DND-41 (cell line): ENCODE measurements around the gene DPYD.

Experiments
- ATAC-seq: fragments of 200-7000 bp; cut with Tn5 transposase; 3 replicates; pipeline ENCODE4 v1.9.1; 2021; ENCODE audit warnings: low read depth; ENCODE audit not compliant: insufficient read depth
- DNase-seq: peaks from one replicate; pipeline ENCODE4 v3.0.0-alpha.2; 2020
- H2AFZ ChIP-seq: 2 replicates; pipeline ENCODE4 v1.6.0; 2012; ENCODE audit warnings: low read depth, low read length
- H3K27ac ChIP-seq: 2 replicates; pipeline ENCODE4 v1.5.1; 2012; ENCODE audit warnings: low read length, inconsistent platforms
- H3K27me3 ChIP-seq: fragments of 200-600 bp; sonication (generic); 2 replicates; pipeline ENCODE4 v1.6.0; 2012; ENCODE audit warnings: low read length, mild to moderate bottlenecking, inconsistent platforms; ENCODE audit not compliant: insufficient read depth, poor library complexity
- H3K36me3 ChIP-seq: 2 replicates; pipeline ENCODE4 v1.5.1; 2012; ENCODE audit warnings: low read length, inconsistent platforms; ENCODE audit not compliant: insufficient read depth
- H3K4me1 ChIP-seq: 2 replicates; pipeline ENCODE4 v1.5.1; 2012; ENCODE audit warnings: mild to moderate bottlenecking, low read length; ENCODE audit not compliant: insufficient read depth
- H3K4me2 ChIP-seq: 2 replicates; pipeline ENCODE4 v1.6.0; 2012; ENCODE audit warnings: mild to moderate bottlenecking, moderate library complexity, low read length, inconsistent platforms; ENCODE audit not compliant: insufficient read depth
- H3K4me3 ChIP-seq, 2 experiments: fragments of 200-600 bp in 1 of 2; shearing (Covaris generic) in 1 of 2; 2 replicates each; pipeline ENCODE4 v1.5.1; 2012 to 2016; ENCODE audit warnings: inconsistent platforms in 2 of 2, low read length in 2 of 2, mild to moderate bottlenecking in 2 of 2, low read depth in 1 of 2, moderate library complexity in 1 of 2
- H3K79me2 ChIP-seq: 2 replicates; pipeline ENCODE4 v1.6.0; 2012; ENCODE audit warnings: low read length, inconsistent platforms; ENCODE audit not compliant: insufficient read depth
- H3K9ac ChIP-seq: 2 replicates; pipeline ENCODE4 v1.6.0; 2012; ENCODE audit warnings: low read depth, mild to moderate bottlenecking, inconsistent platforms, low read length, moderate library complexity
- H3K9me3 ChIP-seq: 2 replicates; pipeline ENCODE4 v1.5.1; 2012; ENCODE audit warnings: low read length, moderate library complexity, mild to moderate bottlenecking, inconsistent platforms; ENCODE audit not compliant: insufficient read depth, severe bottlenecking
- H4K20me1 ChIP-seq: 2 replicates; pipeline ENCODE4 v1.6.0; 2012; ENCODE audit warnings: low read length; ENCODE audit not compliant: insufficient read depth
- CTCF ChIP-seq: IDR thresholded peaks from 2 replicates; pipeline ENCODE4 v1.5.1; 2012; ENCODE audit warnings: borderline replicate concordance, low read length, moderate library complexity, mild to moderate bottlenecking; ENCODE audit not compliant: poor library complexity, severe bottlenecking; ENCODE audit errors: extremely low read depth
- EZH2 ChIP-seq: IDR thresholded peaks from 3 replicates; pipeline ENCODE4 v1.6.1; 2012; ENCODE audit warnings: borderline replicate concordance, low read depth, mild to moderate bottlenecking, moderate library complexity, low read length, inconsistent platforms; ENCODE audit not compliant: severe bottlenecking

The DPYD gene

GRCh38 chr1:97499667-97500066 lies 421.2 kb downstream of the DPYD start:
- Histone ChIP-seq H3K27ac (no peak overlapping the region), H4K20me1 (no peaks in the 10 kb centered on the region), H3K79me2 (no peaks in the 10 kb centered on the region), H3K4me2 (no peak overlapping the region), H2AFZ (no peak overlapping the region), H3K9ac (no peak overlapping the region), H3K9me3 (no peaks in the 10 kb centered on the region), H3K4me3 (no peak overlapping the region), H3K27me3 (no peaks in the 10 kb centered on the region), H3K4me1 (no peaks in the 10 kb centered on the region), H3K36me3 (peaks cover 5% of the 10 kb centered on the region; the same call in 1 of the 2 replicates)
- no peak for ATAC-seq
- no peak for TF ChIP-seq EZH2
- TF ChIP-seq CTCF, result no peak
- DNase-seq, result no peak

GRCh38 chr1:97489834-97490233 lies 431.0 kb downstream of the DPYD start:
- TF ChIP-seq CTCF (no peak), EZH2 (no peak)
- no peaks in the 10 kb centered on the region for H3K36me3 ChIP-seq
- H2AFZ ChIP-seq, result no peak overlapping the region
- H3K4me3 ChIP-seq, result no peak overlapping the region
- no peaks in the 10 kb centered on the region for H3K27me3 ChIP-seq
- no peaks in the 10 kb centered on the region for H3K9me3 ChIP-seq
- H4K20me1 ChIP-seq, result no peaks in the 10 kb centered on the region
- DNase-seq (no peak), ATAC-seq (no peak)
- no peak overlapping the region for H3K4me2 ChIP-seq
- no peaks in the 10 kb centered on the region for H3K4me1 ChIP-seq
- H3K79me2 ChIP-seq, result no peaks in the 10 kb centered on the region
- no peak overlapping the region for H3K9ac ChIP-seq
- H3K27ac ChIP-seq, result no peak overlapping the region

- no peak for TF ChIP-seq EZH2
- no peak for TF ChIP-seq CTCF
- no peak overlapping the region for H2AFZ ChIP-seq
- no peak overlapping the region for H3K4me2 ChIP-seq
- H3K79me2 ChIP-seq, result no peaks in the 10 kb centered on the region
- DNase-seq (no peak), ATAC-seq (no peak)
- no peaks in the 10 kb centered on the region for H3K4me1 ChIP-seq
- no peaks in the 10 kb centered on the region for H3K27me3 ChIP-seq
- no peaks in the 10 kb centered on the region for H3K36me3 ChIP-seq
- H3K4me3 ChIP-seq, result no peak overlapping the region
- no peak overlapping the region for H3K9ac ChIP-seq
- H4K20me1 ChIP-seq, result no peaks in the 10 kb centered on the region
- H3K9me3 ChIP-seq, result no peaks in the 10 kb centered on the region
- no peak overlapping the region for H3K27ac ChIP-seq
Measured at GRCh38 chr1:97488530-97488929, 432.3 kb downstream of the DPYD start.

- peaks cover 4% of the 10 kb centered on the region; the same call in 1 of the 2 replicates for H3K36me3 ChIP-seq
- no peaks in the 10 kb centered on the region for H3K27me3 ChIP-seq
- no peaks in the 10 kb centered on the region for H3K9me3 ChIP-seq
- H2AFZ ChIP-seq, result no peak overlapping the region
- H3K79me2 ChIP-seq, result no peaks in the 10 kb centered on the region
- H3K27ac ChIP-seq, result no peak overlapping the region
- H4K20me1 ChIP-seq, result no peaks in the 10 kb centered on the region
- ATAC-seq (no peak), DNase-seq (no peak)
- H3K4me1 ChIP-seq, result no peaks in the 10 kb centered on the region
- H3K4me2 ChIP-seq, result no peak overlapping the region
- TF ChIP-seq CTCF, result no peak
- TF ChIP-seq EZH2, result no peak
- no peak overlapping the region for H3K4me3 ChIP-seq
- no peak overlapping the region for H3K9ac ChIP-seq
Measured at GRCh38 chr1:97482022-97482421, 438.8 kb downstream of the DPYD start.
